HepG2 (cell line): ENCODE results near the gene ADSS1. TPM values are rescaled to one million over a fixed set of nuclear protein-coding genes. Genes with fewer than 3 reads are reported as not detected.

ENCODE experiments used
- KLF9 ChIP-seq: IDR thresholded peaks from 2 replicates; pipeline ENCODE4 v1.6.1; 2016; ENCODE audit warnings: low read depth
- MBD4 ChIP-seq: IDR thresholded peaks from 2 replicates; pipeline ENCODE4 v1.6.1; 2012; ENCODE audit warnings: low read length, inconsistent platforms, borderline replicate concordance
- NR2F6 ChIP-seq, 2 experiments: IDR thresholded peaks; 2 replicates each; pipeline ENCODE4 v1.6.1; 2016; ENCODE audit warnings: antibody characterized with exemption in 1 of 2, mild to moderate bottlenecking in 1 of 2
- PRMT3 ChIP-seq: sonication (generic); formaldehyde crosslinking; IDR thresholded peaks from 2 replicates; pipeline ENCODE4 v1.8.1; 2022; ENCODE audit warnings: low read depth, mild to moderate bottlenecking, moderate library complexity, missing genetic modification reagents, borderline replicate concordance
- SALL2 ChIP-seq: sonication (generic); formaldehyde crosslinking; IDR thresholded peaks from 2 replicates; pipeline ENCODE4 v1.8.1; 2023; ENCODE audit warnings: mild to moderate bottlenecking, missing genetic modification reagents, inconsistent platforms
- SKIL ChIP-seq: sonication (generic); formaldehyde crosslinking; IDR thresholded peaks from 2 replicates; pipeline ENCODE4 v1.8.0; 2022; ENCODE audit warnings: missing genetic modification reagents, mild to moderate bottlenecking, moderate library complexity, borderline replicate concordance
- SMYD3 ChIP-seq: sonication (generic); formaldehyde crosslinking; IDR thresholded peaks from 2 replicates; pipeline ENCODE4 v1.8.1; 2023; ENCODE audit warnings: mild to moderate bottlenecking, missing genetic modification reagents
- SRY ChIP-seq: sonication (generic); formaldehyde crosslinking; IDR thresholded peaks from 2 replicates; pipeline ENCODE4 v1.8.0; 2022; ENCODE audit warnings: mild to moderate bottlenecking, missing genetic modification reagents
- TAF15 ChIP-seq: fragments of 200-400 bp; formaldehyde crosslinking; IDR thresholded peaks from one replicate; pipeline ENCODE4 v1.6.1; 2018; ENCODE audit warnings: mild to moderate bottlenecking, low read depth, low read length; ENCODE audit not compliant: poor library complexity, severe bottlenecking
- THRA ChIP-seq: sonication (generic); formaldehyde crosslinking; IDR thresholded peaks from 2 replicates; pipeline ENCODE4 v1.4.0; 2020; ENCODE audit warnings: missing genetic modification reagents, borderline replicate concordance
- ZBTB46 ChIP-seq: sonication (generic); formaldehyde crosslinking; IDR thresholded peaks from 2 replicates; pipeline ENCODE4 v1.4.0; 2020; ENCODE audit warnings: mild to moderate bottlenecking, missing genetic modification reagents, borderline replicate concordance
- ZNF20 ChIP-seq: sonication (generic); formaldehyde crosslinking; IDR thresholded peaks from 2 replicates; pipeline ENCODE4 v1.4.0; 2020; ENCODE audit warnings: mild to moderate bottlenecking, moderate library complexity, missing genetic modification reagents
- ZNF282 ChIP-seq: fragments of 450-650 bp; IDR thresholded peaks from 2 replicates; pipeline ENCODE4 v1.6.1; 2018; ENCODE audit not compliant: partially characterized antibody
- ZNF367 ChIP-seq: sonication (generic); formaldehyde crosslinking; IDR thresholded peaks from 2 replicates; pipeline ENCODE4 v1.4.0; 2020; ENCODE audit warnings: missing genetic modification reagents, borderline replicate concordance
- ZNF446 ChIP-seq: sonication (generic); formaldehyde crosslinking; IDR thresholded peaks from 2 replicates; pipeline ENCODE4 v1.5.0; 2020; ENCODE audit warnings: mild to moderate bottlenecking, missing genetic modification reagents
- ZNF451 ChIP-seq: sonication (generic); formaldehyde crosslinking; IDR thresholded peaks from 2 replicates; pipeline ENCODE4 v1.5.0; 2020; ENCODE audit warnings: mild to moderate bottlenecking, missing genetic modification reagents
- ZNF598 ChIP-seq: sonication (generic); formaldehyde crosslinking; IDR thresholded peaks from 2 replicates; pipeline ENCODE4 v1.5.1; 2020; ENCODE audit warnings: mild to moderate bottlenecking, missing genetic modification reagents, borderline replicate concordance
- ZNF639 ChIP-seq: conservative IDR thresholded peaks from 2 replicates; pipeline ENCODE4 v1.6.1; 2018; ENCODE audit warnings: missing genetic modification reagents
- ZNF703 ChIP-seq: sonication (generic); formaldehyde crosslinking; IDR thresholded peaks from 2 replicates; pipeline ENCODE4 v1.5.1; 2020; ENCODE audit warnings: missing genetic modification reagents, mild to moderate bottlenecking, moderate library complexity, borderline replicate concordance
- ZNF710 ChIP-seq: sonication (generic); formaldehyde crosslinking; IDR thresholded peaks from 2 replicates; pipeline ENCODE4 v1.5.0; 2020; ENCODE audit warnings: mild to moderate bottlenecking, missing genetic modification reagents, borderline replicate concordance
- ZSCAN22 ChIP-seq: sonication (generic); formaldehyde crosslinking; IDR thresholded peaks from 2 replicates; pipeline ENCODE4 v1.4.0; 2020; ENCODE audit warnings: mild to moderate bottlenecking, missing genetic modification reagents
- polyA plus RNA-seq, 8 experiments: library from polyadenylated mRNA; depleted of rRNA in 3 of 8; stranded (reverse) in 7 of 8; unstranded in 1 of 8; fragments of >200 nt; fragmentation: Illumina TruSeq in 4 of 8; extraction: Trizol in 4 of 8; gene quantifications; 2 replicates each; pipeline versions ENCODE4 v1.2.1 to v1.2.3, GENCODE V29; 2011 to 2016; ENCODE audit warnings: low read depth in 4 of 8, missing spikeins in 1 of 8, mixed read lengths in 1 of 8; ENCODE audit not compliant: insufficient read depth in 1 of 8
- total RNA-seq, 5 experiments: library from RNA; depleted of rRNA; stranded (reverse); fragments of >200 nt; fragmentation: Illumina TruSeq; extraction: Trizol; gene quantifications; 2 replicates each; pipeline ENCODE4 v1.2.3, GENCODE V29; 2016; ENCODE audit warnings: low read depth in 1 of 5

The ADSS1 gene
- total and polyA plus RNA-seq, 2 of the 13 experiments (the other 11 are each of a cell fraction or from before 2014, with no cell fraction given), result 1.0 to 36.7 TPM

- TF ChIP-seq NR2F6 (IDR thresholded peaks at IDR 0.05) (no peak), NR2F6 (CRISPR knock-in tag; IDR thresholded peaks at IDR 0.05) (no peak), TAF15 (no peak), KLF9 (CRISPR knock-in tag) (no peak), ZBTB46 (no peak), ZNF598 (no peak), ZNF367 (no peak), THRA (CRISPR knock-in tag) (no peak), ZNF20 (CRISPR knock-in tag) (peak; percentile 9; the same call in 1 of the 2 replicates), PRMT3 (CRISPR knock-in tag) (no peak), SKIL (CRISPR knock-in tag) (no peak), ZNF710 (no peak), ZNF451 (CRISPR knock-in tag) (no peak), MBD4 (no peak), ZNF282 (no peak), SMYD3 (CRISPR knock-in tag) (no peak), ZNF639 (CRISPR knock-in tag) (no peak), ZNF446 (0 out of 2 replicates have a peak, but pooled peaks have one; percentile 42), ZSCAN22 (CRISPR knock-in tag) (no peak), ZNF703 (CRISPR knock-in tag) (no peak; the same call in 1 of the 2 replicates), SRY (CRISPR knock-in tag) (peak; percentile 31), SALL2 (0 out of 2 replicates have a peak, but pooled peaks have one; percentile 7)
Measured at GRCh38 chr14:104753528-104754212, 29.6 kb downstream of the ADSS1 start (continued).
